Measurements from ENCODE around the gene PCCA.

DNA sequence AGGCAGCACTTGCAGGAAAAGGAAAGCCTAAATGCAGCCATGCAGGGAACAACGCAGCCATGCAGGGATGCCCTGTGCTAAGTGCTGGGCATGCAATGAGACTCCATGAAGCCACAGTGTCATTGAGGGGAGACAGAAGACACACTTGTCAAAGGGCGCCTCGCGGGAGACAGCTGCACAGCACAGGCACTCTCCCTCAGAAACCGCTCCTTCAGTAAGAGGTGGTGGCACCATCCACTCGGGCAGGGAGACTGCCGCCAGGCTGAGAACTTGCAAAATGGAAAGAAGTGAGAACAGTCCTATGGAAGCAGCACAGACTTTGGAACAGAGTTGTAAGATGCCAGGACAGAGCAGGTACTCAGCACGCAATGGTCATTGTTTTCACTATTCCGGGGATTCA, 448.6 kb downstream of the PCCA start:
- TF ChIP-seq, protein P1, sequence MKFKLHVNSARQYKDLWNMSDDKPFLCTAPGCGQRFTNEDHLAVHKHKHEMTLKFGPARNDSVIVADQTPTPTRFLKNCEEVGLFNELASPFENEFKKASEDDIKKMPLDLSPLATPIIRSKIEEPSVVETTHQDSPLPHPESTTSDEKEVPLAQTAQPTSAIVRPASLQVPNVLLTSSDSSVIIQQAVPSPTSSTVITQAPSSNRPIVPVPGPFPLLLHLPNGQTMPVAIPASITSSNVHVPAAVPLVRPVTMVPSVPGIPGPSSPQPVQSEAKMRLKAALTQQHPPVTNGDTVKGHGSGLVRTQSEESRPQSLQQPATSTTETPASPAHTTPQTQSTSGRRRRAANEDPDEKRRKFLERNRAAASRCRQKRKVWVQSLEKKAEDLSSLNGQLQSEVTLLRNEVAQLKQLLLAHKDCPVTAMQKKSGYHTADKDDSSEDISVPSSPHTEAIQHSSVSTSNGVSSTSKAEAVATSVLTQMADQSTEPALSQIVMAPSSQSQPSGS (CRISPR knock-in tag; IDR thresholded peaks at IDR 0.05; ENCODE audit: borderline replicate concordance, low read depth): no peak
- TF ChIP-seq, protein P2, sequence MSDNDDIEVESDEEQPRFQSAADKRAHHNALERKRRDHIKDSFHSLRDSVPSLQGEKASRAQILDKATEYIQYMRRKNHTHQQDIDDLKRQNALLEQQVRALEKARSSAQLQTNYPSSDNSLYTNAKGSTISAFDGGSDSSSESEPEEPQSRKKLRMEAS (CRISPR knock-in tag; IDR thresholded peaks at IDR 0.05): no peak
- TF ChIP-seq, protein P3, sequence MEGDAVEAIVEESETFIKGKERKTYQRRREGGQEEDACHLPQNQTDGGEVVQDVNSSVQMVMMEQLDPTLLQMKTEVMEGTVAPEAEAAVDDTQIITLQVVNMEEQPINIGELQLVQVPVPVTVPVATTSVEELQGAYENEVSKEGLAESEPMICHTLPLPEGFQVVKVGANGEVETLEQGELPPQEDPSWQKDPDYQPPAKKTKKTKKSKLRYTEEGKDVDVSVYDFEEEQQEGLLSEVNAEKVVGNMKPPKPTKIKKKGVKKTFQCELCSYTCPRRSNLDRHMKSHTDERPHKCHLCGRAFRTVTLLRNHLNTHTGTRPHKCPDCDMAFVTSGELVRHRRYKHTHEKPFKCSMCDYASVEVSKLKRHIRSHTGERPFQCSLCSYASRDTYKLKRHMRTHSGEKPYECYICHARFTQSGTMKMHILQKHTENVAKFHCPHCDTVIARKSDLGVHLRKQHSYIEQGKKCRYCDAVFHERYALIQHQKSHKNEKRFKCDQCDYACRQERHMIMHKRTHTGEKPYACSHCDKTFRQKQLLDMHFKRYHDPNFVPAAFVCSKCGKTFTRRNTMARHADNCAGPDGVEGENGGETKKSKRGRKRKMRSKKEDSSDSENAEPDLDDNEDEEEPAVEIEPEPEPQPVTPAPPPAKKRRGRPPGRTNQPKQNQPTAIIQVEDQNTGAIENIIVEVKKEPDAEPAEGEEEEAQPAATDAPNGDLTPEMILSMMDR (IDR thresholded peaks at IDR 0.05): no peak
- TF ChIP-seq NR3C1 (CRISPR knock-in tag; conservative IDR thresholded peaks at IDR 0.05; ENCODE audit: low read depth) (no peak), ESRRA (CRISPR knock-in tag; IDR thresholded peaks at IDR 0.05; ENCODE audit: borderline replicate concordance) (no peak), NR1H2 (CRISPR knock-in tag; IDR thresholded peaks at IDR 0.05) (no peak), ZNF232 (CRISPR knock-in tag; IDR thresholded peaks at IDR 0.05) (no peak), FOXP1 (CRISPR knock-in tag; IDR thresholded peaks at IDR 0.05; ENCODE audit: borderline replicate concordance) (no peak), CREB1 (CRISPR knock-in tag; IDR thresholded peaks at IDR 0.05) (no peak), IRF2 (CRISPR knock-in tag; IDR thresholded peaks at IDR 0.05; ENCODE audit: borderline replicate concordance, low read depth) (no peak)
- TF ChIP-seq, protein P4, sequence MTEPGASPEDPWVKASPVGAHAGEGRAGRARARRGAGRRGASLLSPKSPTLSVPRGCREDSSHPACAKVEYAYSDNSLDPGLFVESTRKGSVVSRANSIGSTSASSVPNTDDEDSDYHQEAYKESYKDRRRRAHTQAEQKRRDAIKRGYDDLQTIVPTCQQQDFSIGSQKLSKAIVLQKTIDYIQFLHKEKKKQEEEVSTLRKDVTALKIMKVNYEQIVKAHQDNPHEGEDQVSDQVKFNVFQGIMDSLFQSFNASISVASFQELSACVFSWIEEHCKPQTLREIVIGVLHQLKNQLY (CRISPR knock-in tag; IDR thresholded peaks at IDR 0.05): no peak
- TF ChIP-seq, protein P5, sequence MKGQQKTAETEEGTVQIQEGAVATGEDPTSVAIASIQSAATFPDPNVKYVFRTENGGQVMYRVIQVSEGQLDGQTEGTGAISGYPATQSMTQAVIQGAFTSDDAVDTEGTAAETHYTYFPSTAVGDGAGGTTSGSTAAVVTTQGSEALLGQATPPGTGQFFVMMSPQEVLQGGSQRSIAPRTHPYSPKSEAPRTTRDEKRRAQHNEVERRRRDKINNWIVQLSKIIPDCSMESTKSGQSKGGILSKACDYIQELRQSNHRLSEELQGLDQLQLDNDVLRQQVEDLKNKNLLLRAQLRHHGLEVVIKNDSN (CRISPR knock-in tag; IDR thresholded peaks at IDR 0.05): no peak
